HepG2 (cell line): Measurements from ENCODE around the gene NEGR1. TPM values are rescaled to one million over a fixed set of nuclear protein-coding genes. Genes with fewer than 3 reads are reported as not detected.

Source experiments
- ATAC-seq: fragments of 200-7000 bp; cut with Tn5 transposase; 3 replicates; pipeline ENCODE4 v1.9.1; 2020; ENCODE audit warnings: mild to moderate bottlenecking, moderate library complexity
- BruUV-seq: library from RNA; stranded (reverse); fragments of 400-500 nt; replicated peaks from 2 replicates; lab custom pipeline; 2021; lab: Mats Ljungman, UMichigan
- CTCF ChIA-PET: fragments of 300-600 bp; formaldehyde crosslinking; extraction: SDS; loops from one replicate; lab custom pipeline; 2021; ENCODE audit warnings: low total read pairs, inconsistent platforms, low intra/inter-chr PET ratio; lab: Yijun Ruan, JAX
- POLR2A ChIA-PET: fragments of 350-600 bp; sonication (Branson Sonifier 250); formaldehyde crosslinking; loops from one replicate; lab custom pipeline; 2020; ENCODE audit warnings: antibody characterized with exemption, inconsistent platforms; lab: Yijun Ruan, JAX
- DNase-seq: peaks from one replicate; pipeline ENCODE4 v3.0.0-alpha.2; 2015; ENCODE audit warnings: low spot score
- FAIRE-seq: peaks from 3 replicates; lab custom pipeline; 2011; peaks lifted over from hg19 to GRCh38; lab: Jason Lieb, UNC
- H2AFZ ChIP-seq: one replicate; pipeline ENCODE4 v1.6.1; 2011; ENCODE audit warnings: low read length, inconsistent platforms
- H3K27ac ChIP-seq: fragments of 300-600 bp; 3 replicates; pipeline ENCODE4 v1.8.0; 2011; ENCODE audit warnings: mixed run types, mild to moderate bottlenecking, mixed read lengths, low read length, inconsistent platforms; ENCODE audit not compliant: insufficient read depth; ENCODE audit errors: extremely low read length
- H3K27me3 ChIP-seq, 2 experiments: fragments of 200-600 bp in 1 of 2; 2 replicates in 1 of 2; 3 replicates in 1 of 2; pipeline versions ENCODE4 v1.6.0 to v1.8.0; 2011; ENCODE audit warnings: low read length in 2 of 2, mild to moderate bottlenecking in 2 of 2, moderate library complexity in 2 of 2, inconsistent platforms in 1 of 2; ENCODE audit not compliant: insufficient read depth in 2 of 2, control insufficient read depth in 1 of 2
- H3K36me3 ChIP-seq, 2 experiments: fragments of 200-600 bp in 1 of 2; replicated peaks in 1 of 2; 2 replicates in 1 of 2; 3 replicates in 1 of 2; pipeline versions ENCODE4 v1.5.1 to v1.8.0; 2011; ENCODE audit warnings: low read length in 2 of 2, inconsistent platforms in 1 of 2; ENCODE audit not compliant: insufficient read depth in 2 of 2, control insufficient read depth in 1 of 2
- H3K4me1 ChIP-seq: 2 replicates; pipeline ENCODE4 v1.5.1; 2012; ENCODE audit warnings: low read length, inconsistent platforms; ENCODE audit not compliant: insufficient read depth
- H3K4me2 ChIP-seq: 2 replicates; pipeline ENCODE4 v1.6.0; 2011; ENCODE audit warnings: low read depth, low read length, inconsistent platforms
- H3K4me3 ChIP-seq, 3 experiments: fragments of 200-600 bp in 1 of 3; sonication (generic), shearing (Covaris generic) in 1 of 3; replicated peaks in 1 of 3; 2 replicates each; pipeline ENCODE4 v1.5.1; 2011 to 2016; ENCODE audit warnings: low read length in 3 of 3, inconsistent platforms in 2 of 3, low read depth in 2 of 3, mild to moderate bottlenecking in 2 of 3, control low read depth in 1 of 3, mixed read lengths in 1 of 3; ENCODE audit not compliant: insufficient read depth in 1 of 3
- H3K79me2 ChIP-seq: one replicate; pipeline ENCODE4 v1.6.1; 2011; ENCODE audit warnings: low read length, inconsistent platforms; ENCODE audit not compliant: insufficient read depth
- H3K9ac ChIP-seq: 2 replicates; pipeline ENCODE4 v1.6.0; 2011; ENCODE audit warnings: mild to moderate bottlenecking, low read depth, low read length, inconsistent platforms; ENCODE audit not compliant: insufficient read depth
- H3K9me3 ChIP-seq: 2 replicates; pipeline ENCODE4 v1.5.1; 2012; ENCODE audit warnings: mild to moderate bottlenecking, low read length
- H4K20me1 ChIP-seq: 2 replicates; pipeline ENCODE4 v1.6.0; 2011; ENCODE audit warnings: inconsistent platforms, mild to moderate bottlenecking, low read length, moderate library complexity; ENCODE audit not compliant: insufficient read depth
- E2F1 ChIP-seq: sonication (generic); formaldehyde crosslinking; IDR thresholded peaks from 2 replicates; pipeline ENCODE4 v1.5.0; 2020; ENCODE audit warnings: missing genetic modification reagents
- EZH2 ChIP-seq: conservative IDR thresholded peaks from 2 replicates; pipeline ENCODE4 v1.6.1; 2012; ENCODE audit warnings: mild to moderate bottlenecking, low read depth, low read length, moderate library complexity
- ZBTB37 ChIP-seq: sonication (generic); formaldehyde crosslinking; IDR thresholded peaks from 2 replicates; pipeline ENCODE4 v1.4.0; 2020; ENCODE audit warnings: mild to moderate bottlenecking, missing genetic modification reagents
- ZFP82 ChIP-seq: sonication (generic); formaldehyde crosslinking; IDR thresholded peaks from 2 replicates; pipeline ENCODE4 v1.5.1; 2020; ENCODE audit warnings: mild to moderate bottlenecking, missing genetic modification reagents, borderline replicate concordance
- ZHX1 ChIP-seq: sonication (generic); formaldehyde crosslinking; IDR thresholded peaks from 2 replicates; pipeline ENCODE4 v1.8.1; 2022; ENCODE audit warnings: low read depth, mild to moderate bottlenecking, missing genetic modification reagents
- ZNF383 ChIP-seq: sonication (generic); formaldehyde crosslinking; IDR thresholded peaks from 2 replicates; pipeline ENCODE4 v1.4.0; 2020; ENCODE audit warnings: missing genetic modification reagents, mild to moderate bottlenecking, borderline replicate concordance
- ZNF512 ChIP-seq: sonication (generic); formaldehyde crosslinking; IDR thresholded peaks from 2 replicates; pipeline ENCODE4 v1.4.0; 2020; ENCODE audit warnings: mild to moderate bottlenecking, missing genetic modification reagents
- ZNF569 ChIP-seq: sonication (generic); formaldehyde crosslinking; IDR thresholded peaks from 2 replicates; pipeline ENCODE4 v1.5.0; 2020; ENCODE audit warnings: mild to moderate bottlenecking, missing genetic modification reagents, moderate library complexity, borderline replicate concordance
- ZNF720 ChIP-seq: sonication (generic); formaldehyde crosslinking; IDR thresholded peaks from 2 replicates; pipeline ENCODE4 v1.4.0; 2020; ENCODE audit warnings: missing genetic modification reagents
- WGBS: methylation state at CpG from one replicate; pipeline ENCODE4 v1.1.6; 2017; ENCODE audit warnings: low lambda C conversion rate; 5-methylcytosine and 5-hydroxymethylcytosine counted together
- in situ Hi-C: cut with HindIII; loops from 2 replicates; pipeline ENCODE4 v1.10.0; 2017; ENCODE audit warnings: low pct_unique_long_range_greater_than_20kb; ENCODE audit not compliant: extremely low pct_ligation_motif_present
- intact Hi-C: fragments of 100-400 bp; cut with micrococcal nuclease; formaldehyde crosslinking; loops from one replicate; pipeline ENCODE4 v1.10.0; 2022; ENCODE audit not compliant: unreplicated experiment
- polyA plus RNA-seq, 8 experiments: library from polyadenylated mRNA; depleted of rRNA in 3 of 8; stranded (reverse) in 7 of 8; unstranded in 1 of 8; fragments of >200 nt; fragmentation: Illumina TruSeq in 4 of 8; extraction: Trizol in 4 of 8; gene quantifications; 2 replicates each; pipeline versions ENCODE4 v1.2.1 to v1.2.3, GENCODE V29; 2011 to 2016; ENCODE audit warnings: low read depth in 4 of 8, missing spikeins in 1 of 8, mixed read lengths in 1 of 8; ENCODE audit not compliant: insufficient read depth in 1 of 8
- total RNA-seq, 5 experiments: library from RNA; depleted of rRNA; stranded (reverse); fragments of >200 nt; fragmentation: Illumina TruSeq; extraction: Trizol; gene quantifications; 2 replicates each; pipeline ENCODE4 v1.2.3, GENCODE V29; 2016; ENCODE audit warnings: low read depth in 1 of 5

Gene NEGR1
- total and polyA plus RNA-seq, 2 of the 13 experiments (the other 11 are each of a cell fraction or from before 2014, with no cell fraction given), result not detected

GRCh38 chr1:72006092-72006491 lies 276.2 kb downstream of the NEGR1 start:
- Histone ChIP-seq H3K9ac (no peak overlapping the region), H3K36me3 (no peaks in the 10 kb centered on the region), H3K4me3 (no peak overlapping the region), H3K4me2 (no peak overlapping the region), H3K9me3 (peaks cover 2% of the 10 kb centered on the region; the same call in 1 of the 2 replicates), H3K27ac (no peak overlapping the region), H4K20me1 (no peaks in the 10 kb centered on the region), H3K27me3 (no peaks in the 10 kb centered on the region), H3K4me1 (no peaks in the 10 kb centered on the region), H2AFZ (no peak overlapping the region), H3K79me2 (no peaks in the 10 kb centered on the region)
- intact Hi-C loops, result no loop called here
- no peak for DNase-seq
- FAIRE-seq, result no peak
- WGBS, result 0% methylated on average over 1 of the region's 1 CpG
- in situ Hi-C loops, result no loop called here
- CTCF ChIA-PET, result no interaction called here
- POLR2A ChIA-PET, result no interaction called here
- BruUV-seq, result no TSS peak
- ATAC-seq, result no peak
- TF ChIP-seq ZNF512 (no peak), ZNF720 (CRISPR knock-in tag) (no peak), E2F1 (CRISPR knock-in tag) (no peak), ZNF383 (CRISPR knock-in tag) (no peak)

GRCh38 chr1:72003092-72003491 lies 279.2 kb downstream of the NEGR1 start:
- ATAC-seq, result peak; percentile 68; the same call in 1 of the 3 replicates
- H3K27me3 ChIP-seq, result no peaks in the 10 kb centered on the region
- H2AFZ ChIP-seq, result no peak overlapping the region
- no peaks in the 10 kb centered on the region for H3K36me3 ChIP-seq
- intact Hi-C loops (no loop called here), in situ Hi-C loops (no loop called here)
- 11% methylated on average over 3 of the region's 3 CpGs for WGBS
- no peak overlapping the region for H3K27ac ChIP-seq
- CTCF ChIA-PET, result no interaction called here
- H3K4me1 ChIP-seq, result no peaks in the 10 kb centered on the region
- POLR2A ChIA-PET, result no interaction called here
- H3K79me2 ChIP-seq, result no peaks in the 10 kb centered on the region
- no peak overlapping the region for H3K4me3 ChIP-seq
- no peak overlapping the region for H3K4me2 ChIP-seq
- no peak for FAIRE-seq
- peak; percentile 2 for DNase-seq
- H3K9ac ChIP-seq, result no peak overlapping the region
- H3K9me3 ChIP-seq, result peaks cover 8% of the 10 kb centered on the region; the same call in 1 of the 2 replicates
- H4K20me1 ChIP-seq, result no peaks in the 10 kb centered on the region
- BruUV-seq, result no TSS peak
- TF ChIP-seq ZHX1 (CRISPR knock-in tag) (no peak), ZBTB37 (CRISPR knock-in tag) (no peak), EZH2 (no peak), ZNF569 (no peak), ZFP82 (CRISPR knock-in tag) (no peak)
